ENCODE data around the gene CEBPB. TPM values are rescaled to one million over a fixed set of nuclear protein-coding genes. Genes with fewer than 3 reads are reported as not detected.

The CEBPB gene
- polyA plus RNA-seq, 5 donors = 28.8 to 80.9 (median 30.8) TPM

- DNase-seq = no peak
Measured at GRCh38 chr20:50226093-50226974, 35.7 kb downstream of the CEBPB start.

- no peak for DNase-seq
Measured at GRCh38 chr20:50227506-50227905, 36.9 kb downstream of the CEBPB start.

- no peak for DNase-seq
Measured at GRCh38 chr20:50229156-50229607, 38.6 kb downstream of the CEBPB start.

- no peak for DNase-seq
Measured at GRCh38 chr20:50230184-50230583, 39.6 kb downstream of the CEBPB start.

DNA sequence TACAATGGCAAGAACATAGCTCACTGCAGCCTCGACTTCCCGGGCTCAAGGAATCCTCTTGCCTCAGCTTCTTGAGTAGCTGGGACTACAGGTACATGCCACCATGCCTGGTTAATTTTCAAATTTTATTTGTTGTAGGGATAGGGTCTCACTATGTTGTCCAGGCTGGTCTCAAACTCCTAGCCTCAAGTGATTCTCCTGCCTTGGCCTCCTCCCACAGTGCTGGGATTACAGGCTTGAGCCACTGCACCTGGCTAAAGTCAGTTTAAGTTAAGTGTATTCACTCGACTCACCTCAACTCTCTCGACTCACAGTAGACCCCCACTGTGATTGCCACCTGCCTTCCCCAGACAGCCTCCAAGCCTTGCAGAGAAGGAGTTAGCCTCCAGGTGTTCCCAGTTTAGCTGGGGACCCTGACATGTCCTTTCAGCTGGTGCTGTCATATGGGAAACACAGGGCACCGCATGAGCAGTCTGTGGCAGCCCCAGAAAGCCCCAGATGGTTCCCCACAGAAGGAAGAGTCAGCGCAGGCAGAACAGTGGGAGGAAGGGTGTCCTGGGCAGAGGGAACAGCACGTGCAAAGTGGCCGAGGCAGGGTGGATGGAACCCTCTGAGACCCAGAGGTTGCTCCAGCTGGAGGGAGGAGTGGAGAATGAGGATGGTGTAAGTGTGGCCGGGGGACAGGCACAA, 40.4 kb downstream of the CEBPB start:
- no peak for DNase-seq

- no peak for DNase-seq
Measured at GRCh38 chr20:50231854-50232253, 41.2 kb downstream of the CEBPB start.

GRCh38 chr20:50232651-50233324, 42.2 kb downstream of the CEBPB start:
- no peak for DNase-seq

GRCh38 chr20:50233325-50234212, 42.9 kb downstream of the CEBPB start:
- DNase-seq = no peak

- DNase-seq = no peak
Measured at GRCh38 chr20:50234288-50234687, 43.7 kb downstream of the CEBPB start.

- no peak for DNase-seq
Measured at GRCh38 chr20:50237349-50237748, 46.7 kb downstream of the CEBPB start.

DNA sequence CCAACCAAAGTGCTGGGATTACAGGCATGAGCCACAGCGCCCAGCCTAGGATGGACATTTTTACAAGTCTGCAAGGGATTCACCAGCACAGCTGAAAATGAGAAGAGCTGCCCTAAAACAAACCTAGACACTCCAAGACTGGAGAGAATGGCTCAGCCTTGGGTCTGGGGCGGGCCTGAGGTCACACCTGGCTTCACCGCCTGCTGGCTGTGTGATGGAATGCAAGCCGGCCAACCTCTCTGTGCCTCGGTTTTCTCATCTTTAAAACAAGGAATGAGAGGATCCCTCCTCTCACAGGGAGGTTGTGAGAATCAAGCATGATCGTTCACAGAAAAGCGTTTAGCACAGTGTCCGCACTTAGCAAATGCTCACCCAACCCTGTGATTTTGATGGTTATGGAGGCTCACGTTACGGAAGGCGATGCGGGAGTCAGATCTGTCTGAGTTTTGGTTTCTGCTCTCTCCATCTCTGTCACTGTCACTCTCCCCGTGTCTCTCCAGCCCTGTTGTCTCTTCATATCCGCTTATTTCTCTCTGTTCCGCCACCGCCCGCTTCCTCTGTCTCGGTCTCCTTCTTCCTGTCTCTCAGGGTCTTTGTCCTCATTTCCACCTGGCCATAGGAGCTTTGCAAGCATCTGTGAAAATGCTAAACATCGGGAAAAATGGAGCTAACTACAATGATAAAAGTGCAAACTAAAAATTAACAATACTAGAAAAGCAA, 47.6 kb downstream of the CEBPB start:
- no peak for DNase-seq

DNA sequence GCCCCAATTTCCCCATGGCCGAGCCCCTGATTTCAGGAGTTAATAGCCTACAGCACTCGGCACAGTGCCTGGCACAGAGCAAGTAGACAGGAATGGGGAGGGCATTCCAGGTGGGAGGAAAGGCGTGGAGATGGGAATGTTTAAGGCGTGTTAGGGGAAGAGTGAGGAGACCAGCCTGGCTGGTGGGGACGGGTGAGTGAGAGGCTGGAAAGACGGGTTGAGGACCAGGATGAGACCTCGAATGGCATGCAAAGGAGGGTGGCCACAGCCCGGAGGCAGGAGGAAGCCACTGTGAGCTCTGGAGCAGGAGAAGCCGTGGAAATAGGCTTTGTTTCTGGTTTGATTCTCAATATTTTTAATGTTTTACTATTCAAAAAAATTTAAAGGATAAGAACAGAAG, 49.5 kb downstream of the CEBPB start:
- DNase-seq = no peak

- DNase-seq = no peak
Measured at GRCh38 chr20:50242178-50242514, 51.5 kb downstream of the CEBPB start.

Other genes with a start within 250 kb of the CEBPB start
- 10 to 100 TPM in 1 of 5 donors, 1 to 10 TPM in 4; 7.7 to 11.8 (median 8.7) TPM for gene SNAI1, start 207.8 kb upstream of the CEBPB start, polyA plus RNA-seq (ENCODE audit: insufficient read depth in 1 of 5, insufficient read length in 5 of 5, low replicate concordance in 1 of 5)
- 100 to 1,000 TPM; 130 to 165 (median 154) TPM for gene UBE2V1, start 77.7 kb upstream of the CEBPB start, polyA plus RNA-seq (ENCODE audit: insufficient read depth in 1 of 5, insufficient read length in 5 of 5, low replicate concordance in 1 of 5)
- 10 to 100 TPM; 26.5 to 37.4 (median 27.5) TPM for gene PEDS1, start 37.1 kb upstream of the CEBPB start, polyA plus RNA-seq (ENCODE audit: insufficient read depth in 1 of 5, insufficient read length in 5 of 5, low replicate concordance in 1 of 5)